Mesenchymal stem cell (in vitro differentiated cells and primary cell): ENCODE measurements around the gene CEP126.
A peak's percentile ranks its signal among the peaks of the same experiment; 100 is the strongest.

Source experiments
- DNase-seq: peaks from one replicate; pipeline ENCODE4 v3.0.0-alpha.2; 2013
- H2AFZ ChIP-seq: one replicate; pipeline ENCODE4 v1.6.1; 2013; ENCODE audit warnings: low read depth, mild to moderate bottlenecking, control low read depth, inconsistent platforms, low read length, moderate library complexity
- H2AK5ac ChIP-seq: 2 replicates; pipeline ENCODE4 v1.6.1; 2013; ENCODE audit warnings: low read length, moderate library complexity, mild to moderate bottlenecking, inconsistent platforms; ENCODE audit not compliant: severe bottlenecking
- H2BK120ac ChIP-seq: one replicate; pipeline ENCODE4 v1.6.1; 2013; ENCODE audit warnings: low read depth, mild to moderate bottlenecking, inconsistent platforms, low read length, moderate library complexity
- H2BK12ac ChIP-seq, 2 experiments: one replicate each; pipeline ENCODE4 v1.6.1; 2013; ENCODE audit warnings: inconsistent platforms in 2 of 2, low read length in 2 of 2, mild to moderate bottlenecking in 2 of 2, moderate library complexity in 2 of 2, control low read depth in 1 of 2
- H2BK15ac ChIP-seq: one replicate; pipeline ENCODE4 v1.6.1; 2013; ENCODE audit warnings: mild to moderate bottlenecking, low read depth, inconsistent platforms; ENCODE audit not compliant: poor library complexity, severe bottlenecking
- H2BK5ac ChIP-seq: 2 replicates; pipeline ENCODE4 v1.6.1; 2013; ENCODE audit warnings: low read depth, mild to moderate bottlenecking, low read length, control low read depth, inconsistent platforms; ENCODE audit not compliant: poor library complexity, severe bottlenecking
- H3K14ac ChIP-seq, 2 experiments: one replicate each; pipeline ENCODE4 v1.6.1; 2013; ENCODE audit warnings: inconsistent platforms in 2 of 2, low read length in 2 of 2, control low read depth in 1 of 2, mild to moderate bottlenecking in 1 of 2, moderate library complexity in 1 of 2
- H3K18ac ChIP-seq, 2 experiments: one replicate each; pipeline ENCODE4 v1.6.1; 2013; ENCODE audit warnings: inconsistent platforms in 2 of 2, low read length in 2 of 2, control low read depth in 1 of 2, low read depth in 1 of 2, mild to moderate bottlenecking in 1 of 2
- H3K23ac ChIP-seq, 2 experiments: one replicate each; pipeline ENCODE4 v1.6.1; 2013; ENCODE audit warnings: inconsistent platforms in 2 of 2, low read length in 2 of 2, mild to moderate bottlenecking in 2 of 2, moderate library complexity in 2 of 2, control low read depth in 1 of 2
- H3K27ac ChIP-seq: 2 replicates; pipeline ENCODE4 v1.5.1; 2013; ENCODE audit warnings: mild to moderate bottlenecking, moderate library complexity, low read length, control low read depth, inconsistent platforms; ENCODE audit not compliant: poor library complexity, severe bottlenecking
- H3K27me3 ChIP-seq, 2 experiments: 2 replicates each; pipeline versions ENCODE4 v1.6.1 to v1.7.0; 2013; ENCODE audit warnings: low read length in 2 of 2, mild to moderate bottlenecking in 2 of 2, moderate library complexity in 2 of 2, control low read depth in 1 of 2, inconsistent platforms in 1 of 2; ENCODE audit not compliant: control insufficient read depth in 1 of 2, insufficient read depth in 1 of 2
- H3K36me3 ChIP-seq, 2 experiments: 2 replicates each; pipeline versions ENCODE4 v1.6.1 to v1.7.0; 2013; ENCODE audit warnings: low read length in 2 of 2, control low read depth in 1 of 2, inconsistent platforms in 1 of 2, low read depth in 1 of 2, mild to moderate bottlenecking in 1 of 2; ENCODE audit not compliant: insufficient read depth in 2 of 2, control insufficient read depth in 1 of 2
- H3K4ac ChIP-seq, 2 experiments: one replicate each; pipeline ENCODE4 v1.6.1; 2013; ENCODE audit warnings: inconsistent platforms in 2 of 2, low read length in 2 of 2, mild to moderate bottlenecking in 2 of 2, moderate library complexity in 2 of 2, control low read depth in 1 of 2, low read depth in 1 of 2
- H3K4me1 ChIP-seq: 2 replicates; pipeline ENCODE4 v1.6.1; 2013; ENCODE audit warnings: low read depth, low read length, control low read depth; ENCODE audit not compliant: control insufficient read depth, insufficient read depth
- H3K4me2 ChIP-seq: 2 replicates; pipeline ENCODE4 v1.6.1; 2013; ENCODE audit warnings: low read length, mild to moderate bottlenecking, inconsistent platforms; ENCODE audit not compliant: poor library complexity, severe bottlenecking
- H3K4me3 ChIP-seq, 2 experiments: 2 replicates each; pipeline versions ENCODE4 v1.5.1 to v1.7.0; 2013; ENCODE audit warnings: low read length in 2 of 2, mild to moderate bottlenecking in 2 of 2, control low read depth in 1 of 2, low read depth in 1 of 2; ENCODE audit not compliant: insufficient read depth in 1 of 2
- H3K79me1 ChIP-seq: replicated peaks from 2 replicates; pipeline ENCODE4 v1.6.1; 2013; ENCODE audit warnings: mild to moderate bottlenecking, control low read depth, low read length, inconsistent platforms; ENCODE audit not compliant: poor library complexity, severe bottlenecking
- H3K9ac ChIP-seq: 2 replicates; pipeline ENCODE4 v1.7.0; 2013; ENCODE audit warnings: mild to moderate bottlenecking, low read length, moderate library complexity
- H3K9me3 ChIP-seq: 2 replicates; pipeline ENCODE4 v1.7.0; 2013; ENCODE audit warnings: mild to moderate bottlenecking, low read length; ENCODE audit not compliant: control insufficient read depth
- H4K8ac ChIP-seq: one replicate; pipeline ENCODE4 v1.6.1; 2013; ENCODE audit warnings: inconsistent platforms, mild to moderate bottlenecking, low read length, moderate library complexity
- H4K91ac ChIP-seq: one replicate; pipeline ENCODE4 v1.6.1; 2013; ENCODE audit warnings: mild to moderate bottlenecking, low read length, inconsistent platforms
- WGBS: methylation state at CpG from one replicate; pipeline ENCODE4 v1.1.7; 2013; ENCODE audit warnings: mixed read lengths; 5-methylcytosine and 5-hydroxymethylcytosine counted together

CEP126 gene

GRCh38 chr11:101912823-101913284, 2.0 kb upstream of the CEP126 start:
- Histone ChIP-seq H2BK120ac (no peak overlapping the region), H2AK5ac (no peak overlapping the region), H2BK12ac (no peak overlapping the region), H3K79me1 (no peaks in the 10 kb centered on the region), H3K4me2 (no peak overlapping the region), H3K4me1 (no peaks in the 10 kb centered on the region), H3K4ac (no peak overlapping the region), H3K9ac (peak overlapping the region; percentile 97), H3K27ac (no peak overlapping the region), H3K27me3 (no peaks in the 10 kb centered on the region), H3K23ac (no peak overlapping the region), H3K18ac (no peak overlapping the region), H3K9me3 (no peaks in the 10 kb centered on the region), H3K14ac (no peak overlapping the region), H2BK15ac (no peak overlapping the region), H4K8ac (no peak overlapping the region), H2AFZ (no peak overlapping the region), H3K4me3 (peak overlapping the region in 1 of 2 experiments; percentile 80), H2BK5ac (no peak overlapping the region), H3K36me3 (no peaks in the 10 kb centered on the region), H4K91ac (no peak overlapping the region)
- peak; percentile 77 for DNase-seq
- 2% methylated on average over 3 of the region's 3 CpGs for WGBS

- Histone ChIP-seq H3K9ac (peak overlapping the region; percentile 97), H4K8ac (peak overlapping the region; percentile 27), H3K27ac (no peak overlapping the region), H2AFZ (no peak overlapping the region), H3K14ac (no peak overlapping the region), H3K79me1 (no peaks in the 10 kb centered on the region), H3K4me2 (no peak overlapping the region), H3K36me3 (no peaks in the 10 kb centered on the region), H3K4me1 (no peaks in the 10 kb centered on the region), H2BK15ac (no peak overlapping the region), H2BK120ac (no peak overlapping the region), H4K91ac (no peak overlapping the region), H3K23ac (no peak overlapping the region), H3K9me3 (no peaks in the 10 kb centered on the region), H3K4ac (no peak overlapping the region), H3K4me3 (peak overlapping the region in 1 of 2 experiments; percentile 80), H3K27me3 (no peaks in the 10 kb centered on the region), H3K18ac (no peak overlapping the region), H2BK12ac (peak overlapping the region in 1 of 2 experiments; percentile 59), H2AK5ac (no peak overlapping the region), H2BK5ac (no peak overlapping the region)
- 76% methylated on average over 5 of the region's 5 CpGs for WGBS
- DNase-seq = peak; percentile 49
Observed at GRCh38 chr11:101913656-101914055, 1.2 kb upstream of the CEP126 start.

GRCh38 chr11:101914341-101914737, 471 bp upstream of the CEP126 start:
- H3K4me1 ChIP-seq = no peaks in the 10 kb centered on the region
- H3K9ac ChIP-seq = peak overlapping the region; percentile 97
- H2AFZ ChIP-seq = peak overlapping the region; percentile 36
- no peaks in the 10 kb centered on the region for H3K27me3 ChIP-seq
- H2BK15ac ChIP-seq = no peak overlapping the region
- H4K91ac ChIP-seq = no peak overlapping the region
- no peaks in the 10 kb centered on the region for H3K79me1 ChIP-seq
- H3K4ac ChIP-seq = no peak overlapping the region
- H3K14ac ChIP-seq = no peak overlapping the region
- H3K9me3 ChIP-seq = no peaks in the 10 kb centered on the region
- 10% methylated on average over 5 of the region's 6 CpGs for WGBS
- no peak overlapping the region for H2BK12ac ChIP-seq
- H3K4me2 ChIP-seq = peak overlapping the region; percentile 95
- H4K8ac ChIP-seq = no peak overlapping the region
- peak; percentile 83 for DNase-seq
- H3K4me3 ChIP-seq = peak overlapping the region; percentile 80 to 93
- peak overlapping the region; percentile 73 for H3K27ac ChIP-seq
- no peak overlapping the region for H2AK5ac ChIP-seq
- no peak overlapping the region for H3K23ac ChIP-seq
- H2BK5ac ChIP-seq = no peak overlapping the region
- H3K36me3 ChIP-seq = no peaks in the 10 kb centered on the region
- H3K18ac ChIP-seq = no peak overlapping the region
- no peak overlapping the region for H2BK120ac ChIP-seq

GRCh38 chr11:101915791-101916291, 1.0 kb downstream of the CEP126 start:
- WGBS = 4% methylated on average over 3 of the region's 4 CpGs
- H4K91ac ChIP-seq = no peak overlapping the region
- H3K4me3 ChIP-seq = peak overlapping the region in 1 of 2 experiments; percentile 80
- no peak overlapping the region for H3K18ac ChIP-seq
- H2BK12ac ChIP-seq = no peak overlapping the region
- no peak overlapping the region for H3K4ac ChIP-seq
- H3K36me3 ChIP-seq = no peaks in the 10 kb centered on the region
- H3K14ac ChIP-seq = no peak overlapping the region
- H3K4me1 ChIP-seq = no peaks in the 10 kb centered on the region
- peak overlapping the region; percentile 26 for H3K4me2 ChIP-seq
- DNase-seq = peak; percentile 77
- peak overlapping the region; percentile 97 for H3K9ac ChIP-seq
- no peak overlapping the region for H2BK120ac ChIP-seq
- no peak overlapping the region for H3K23ac ChIP-seq
- no peaks in the 10 kb centered on the region for H3K27me3 ChIP-seq
- H3K27ac ChIP-seq = no peak overlapping the region
- H2BK5ac ChIP-seq = no peak overlapping the region
- H4K8ac ChIP-seq = no peak overlapping the region
- H2AFZ ChIP-seq = no peak overlapping the region
- H2AK5ac ChIP-seq = no peak overlapping the region
- H3K79me1 ChIP-seq = no peaks in the 10 kb centered on the region
- no peak overlapping the region for H2BK15ac ChIP-seq
- no peaks in the 10 kb centered on the region for H3K9me3 ChIP-seq
